HL-60/S4 treated with phorbol 12-myristate 13-acetate at 8.2 ng/mL for 4 days and 3 days (cell line): Measurements from ENCODE around the gene ZFAND5.

Source experiments
- in situ Hi-C: fragments of 300-500 bp; cut with MboI; formaldehyde crosslinking; loops from 2 replicates; pipeline ENCODE4 v1.15.0; 2022; ENCODE audit warnings: low sequenced_read_pairs

The ZFAND5 gene, protein sequence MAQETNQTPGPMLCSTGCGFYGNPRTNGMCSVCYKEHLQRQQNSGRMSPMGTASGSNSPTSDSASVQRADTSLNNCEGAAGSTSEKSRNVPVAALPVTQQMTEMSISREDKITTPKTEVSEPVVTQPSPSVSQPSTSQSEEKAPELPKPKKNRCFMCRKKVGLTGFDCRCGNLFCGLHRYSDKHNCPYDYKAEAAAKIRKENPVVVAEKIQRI

GRCh38 chr9:72364679-72365524 lies at the start of gene ZFAND5:
Gene ZFAND5 (minus strand): TSS chr9:72365208. CDS start chr9:72360778, 4,430 bp downstream.
- in situ Hi-C loops = no loop called here

DNA sequence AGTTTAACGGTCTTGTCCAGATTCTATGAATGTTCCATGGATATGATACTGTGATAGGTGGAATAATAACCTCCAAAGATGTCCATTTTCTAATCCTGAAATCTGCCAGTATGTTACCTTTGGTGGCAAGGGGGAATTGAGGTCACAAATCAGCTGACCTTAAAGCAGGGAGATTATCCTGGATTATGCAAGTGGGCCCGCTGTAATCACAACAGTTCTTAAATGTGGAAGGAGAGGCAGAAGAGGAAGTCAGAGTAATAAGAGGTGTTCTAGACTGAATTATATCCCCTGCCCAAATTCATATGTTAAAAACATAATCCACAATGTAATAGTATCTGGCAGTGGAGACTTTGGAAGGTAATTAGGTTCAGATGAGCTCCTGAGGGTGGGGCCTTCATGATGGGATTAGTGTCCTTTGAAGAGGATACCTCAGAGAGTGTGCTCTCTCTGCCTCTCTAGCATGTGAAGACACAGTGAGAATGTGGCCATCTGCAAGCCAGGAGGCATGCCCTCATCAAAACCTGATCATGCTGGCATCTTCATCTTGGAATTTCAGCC lies 47.6 kb upstream of the ZFAND5 start:
- in situ Hi-C loops = no loop called here

DNA sequence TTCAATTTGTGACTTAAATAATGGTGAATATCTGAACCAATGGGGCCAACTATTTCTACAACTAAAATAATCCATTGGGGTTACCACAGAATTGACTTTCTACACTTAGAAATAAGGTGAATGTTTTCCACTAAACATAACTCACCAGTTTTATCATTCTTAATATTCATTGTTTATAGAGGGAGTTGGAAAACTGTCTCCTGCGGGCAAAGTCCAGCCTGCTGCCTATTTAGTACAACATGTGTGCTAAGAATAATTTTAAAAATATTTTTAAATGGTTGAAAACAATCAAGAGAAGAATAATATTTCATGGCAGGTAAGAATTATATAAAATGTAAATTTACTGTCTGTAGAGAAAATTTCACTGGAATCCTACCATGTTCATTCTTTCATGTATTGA lies 45.2 kb upstream of the ZFAND5 start:
- in situ Hi-C loops = no loop called here

DNA sequence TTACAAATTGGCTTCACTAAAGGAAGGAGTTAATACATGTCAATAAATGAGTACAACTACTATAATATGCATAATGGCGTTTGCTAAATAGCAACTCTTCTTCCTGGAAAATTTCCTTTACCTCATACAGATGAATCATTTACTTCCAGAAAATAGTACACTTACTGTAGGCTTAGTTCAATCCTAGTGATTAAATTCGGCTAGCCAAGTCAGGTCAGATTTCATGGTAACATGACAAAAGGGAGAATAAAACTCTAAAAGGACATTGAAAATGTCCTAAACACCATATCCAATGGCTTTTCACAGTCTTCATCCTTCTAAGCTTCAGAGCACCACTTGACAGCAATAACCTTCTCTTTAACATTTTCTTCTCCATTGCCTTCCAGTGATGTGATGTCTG lies 42.1 kb upstream of the ZFAND5 start:
- in situ Hi-C loops = no loop called here

DNA sequence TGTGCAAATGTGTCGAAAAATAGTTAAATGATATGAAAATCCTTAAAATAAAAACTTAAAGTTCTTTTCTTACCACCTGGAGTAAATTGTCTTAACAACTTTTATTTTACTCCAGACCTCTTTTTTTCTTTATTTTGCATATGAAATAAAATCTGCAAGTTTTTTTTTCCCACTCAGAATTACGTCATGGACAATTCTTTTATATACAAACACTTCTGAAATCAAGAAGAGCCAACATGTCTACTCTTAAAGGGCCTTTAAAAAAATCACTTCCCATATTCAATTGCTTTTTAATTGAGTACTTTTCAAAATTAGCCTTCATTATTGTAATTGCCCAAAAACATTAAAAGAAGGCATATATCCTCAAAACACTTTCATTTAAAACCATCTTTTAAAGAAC lies 37.7 kb upstream of the ZFAND5 start:
- in situ Hi-C loops = no loop called here

DNA sequence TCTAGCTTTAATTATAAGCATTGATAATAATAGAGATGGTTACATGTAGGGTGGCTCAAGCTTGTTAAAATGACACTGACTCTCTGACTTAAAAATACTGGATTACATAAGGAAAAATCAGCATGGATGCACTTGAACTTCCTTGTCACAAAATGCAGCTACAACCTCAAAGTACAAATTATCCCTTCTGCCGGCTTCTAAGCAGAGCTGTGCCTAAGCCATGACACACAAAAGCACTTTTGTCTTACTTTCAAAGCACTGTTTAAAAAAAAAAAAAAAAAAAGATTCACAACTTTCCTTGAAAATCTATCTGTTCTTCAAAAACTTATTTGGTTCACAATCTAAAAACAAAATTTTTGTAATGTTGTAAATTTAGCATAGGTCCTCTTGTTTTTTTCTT lies 36.4 kb upstream of the ZFAND5 start:
- in situ Hi-C loops = no loop called here

DNA sequence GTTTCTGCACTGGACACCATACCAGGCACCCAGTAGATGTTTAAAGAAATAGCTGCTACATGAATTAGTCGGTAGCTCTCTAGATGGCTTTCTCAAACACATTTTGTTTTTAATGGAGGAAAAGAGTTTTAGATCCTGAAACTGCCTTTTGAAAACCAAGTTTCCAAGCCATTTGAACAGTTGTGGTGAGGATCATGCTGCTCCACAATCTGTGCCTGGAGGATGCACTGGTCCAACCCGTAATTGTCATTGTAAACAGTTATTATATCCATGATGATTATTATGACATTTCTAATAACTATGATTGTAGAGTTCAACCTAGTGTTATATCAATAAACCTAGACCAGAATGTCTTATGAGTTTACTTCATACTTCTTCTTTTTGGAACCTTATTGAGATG lies 35.9 kb upstream of the ZFAND5 start:
- in situ Hi-C loops = no loop called here

DNA sequence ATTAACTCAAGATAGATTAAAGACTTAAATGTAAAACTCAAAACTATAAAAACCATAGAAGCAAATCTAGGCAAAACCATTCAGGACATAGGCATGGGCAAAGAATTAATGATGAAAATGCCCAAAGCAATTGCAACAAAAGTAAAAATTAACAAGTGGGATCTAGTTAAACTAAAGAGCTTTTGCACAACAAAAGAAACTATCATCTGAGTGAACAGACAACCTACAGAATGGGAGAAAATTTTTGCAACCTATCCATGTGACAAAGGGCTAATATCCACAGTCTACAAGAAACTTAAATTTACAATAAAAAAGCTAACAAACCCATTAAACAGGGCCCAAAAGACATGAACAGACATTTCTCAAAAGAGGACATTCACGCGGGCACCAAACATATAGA lies 34.4 kb upstream of the ZFAND5 start:
- in situ Hi-C loops = no loop called here

DNA sequence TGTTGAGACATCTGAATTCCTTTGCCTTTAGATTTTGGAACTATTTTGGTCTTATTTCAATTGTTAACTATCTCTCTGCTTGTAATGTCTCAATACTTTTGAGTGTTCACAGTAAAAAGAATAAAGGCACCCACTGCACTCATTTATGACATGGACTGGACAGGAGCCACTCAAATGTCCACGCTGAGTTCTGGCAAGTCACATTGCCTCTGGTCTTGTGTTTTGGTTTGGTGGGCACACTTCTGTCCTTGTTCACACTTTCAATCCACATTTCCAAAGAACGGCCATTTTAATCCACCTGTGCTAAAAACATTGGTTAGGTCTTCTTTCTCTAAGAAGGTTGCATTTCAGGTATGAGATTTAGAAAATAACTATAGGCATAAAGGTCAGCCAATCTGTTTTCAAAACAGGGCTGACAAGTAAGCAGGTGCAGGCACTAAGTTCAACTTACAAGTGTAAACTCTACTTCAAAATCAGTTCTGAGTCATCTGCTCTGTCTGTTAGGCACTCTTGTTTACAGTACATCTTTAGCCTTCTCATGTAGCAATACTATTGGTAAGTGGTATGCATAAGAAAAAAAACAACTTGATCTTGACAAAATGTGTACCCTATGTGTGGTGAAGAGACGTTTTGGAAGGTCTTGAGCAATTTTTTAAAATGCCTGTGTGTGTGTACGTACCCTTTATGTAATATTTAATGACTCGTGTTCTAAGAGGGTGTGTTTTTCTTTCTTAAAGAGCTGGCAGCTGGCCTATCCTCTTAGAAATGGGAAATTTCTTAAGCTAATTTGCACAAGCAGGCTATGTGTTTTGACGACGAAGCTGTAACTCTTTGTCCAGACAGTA lies 31.5 kb upstream of the ZFAND5 start:
- in situ Hi-C loops = no loop called here

GRCh38 chr9:72394066-72394465 lies 29.1 kb upstream of the ZFAND5 start:
- in situ Hi-C loops = no loop called here

- in situ Hi-C loops = no loop called here
Observed at GRCh38 chr9:72390907-72391306, 25.9 kb upstream of the ZFAND5 start.

- in situ Hi-C loops = no loop called here
Observed at GRCh38 chr9:72386186-72386585, 21.2 kb upstream of the ZFAND5 start.

DNA sequence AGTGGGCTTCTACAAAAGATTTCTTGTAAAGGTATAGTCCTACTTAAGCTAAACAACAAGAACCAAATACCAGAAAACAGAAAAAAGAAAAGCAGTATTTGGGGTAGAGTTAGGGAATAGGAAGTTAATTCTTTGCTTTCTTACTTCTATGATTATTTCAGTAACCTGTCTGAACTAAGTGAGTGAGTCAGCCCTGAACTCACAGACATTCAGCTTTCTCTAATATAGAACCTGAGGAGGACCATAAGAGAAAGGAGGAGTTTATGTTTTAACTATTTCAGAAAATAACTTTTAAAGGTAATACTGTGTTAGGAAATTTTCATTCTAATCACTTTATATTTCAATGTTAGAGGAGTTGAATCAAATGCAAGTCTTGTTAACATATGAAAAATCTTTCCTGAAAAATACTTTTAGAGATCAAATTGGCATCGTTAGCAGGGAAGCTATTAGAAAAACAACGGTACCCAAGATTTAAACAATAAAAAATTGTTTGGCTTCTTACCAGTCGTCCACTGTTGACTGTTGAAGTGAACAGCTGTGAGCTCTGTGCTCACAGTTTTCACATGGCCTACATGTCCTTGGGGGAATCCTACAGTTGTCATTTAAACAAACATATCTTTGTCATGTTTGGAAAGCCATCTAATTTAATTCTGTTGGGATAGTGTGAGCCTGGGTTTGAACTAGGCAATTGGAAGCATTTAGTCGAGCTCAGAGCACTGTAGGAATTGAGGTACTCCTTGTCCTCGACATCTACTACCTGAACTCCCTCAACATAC lies 19.9 kb upstream of the ZFAND5 start:
- in situ Hi-C loops = no loop called here

DNA sequence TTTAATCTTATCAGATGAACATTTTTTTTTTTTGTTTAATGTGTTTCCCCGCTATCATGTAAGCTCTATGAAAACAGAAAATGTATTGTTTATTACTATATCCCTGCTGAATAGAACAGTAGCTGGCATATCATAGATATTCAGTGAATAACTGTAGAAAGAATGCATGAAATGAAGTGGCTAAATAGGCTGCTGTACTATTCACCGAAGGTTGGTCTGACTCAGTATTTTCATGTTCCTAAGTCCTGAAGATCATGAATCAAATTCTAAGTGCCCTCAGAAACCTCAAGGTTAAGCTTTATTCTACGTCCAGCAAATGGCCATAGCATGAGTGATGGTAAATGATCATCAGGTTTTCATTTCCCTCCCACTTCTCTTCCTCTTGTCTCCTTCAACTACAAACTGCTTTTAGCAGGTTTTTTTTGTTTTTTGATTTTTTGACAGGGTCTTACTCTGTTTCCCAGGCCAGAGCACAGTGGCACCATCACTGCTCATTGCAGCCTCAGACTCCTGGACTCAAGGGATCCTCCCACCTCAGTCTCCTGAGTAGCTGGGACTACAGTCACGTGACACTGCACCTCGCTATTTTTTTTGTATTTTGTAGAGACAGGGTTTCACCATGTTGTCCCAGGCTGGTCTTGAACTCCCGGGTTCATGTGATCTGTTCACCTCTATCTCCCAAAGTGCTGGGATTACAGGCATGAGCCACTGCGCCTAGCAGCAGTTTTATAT lies 19.1 kb upstream of the ZFAND5 start:
- in situ Hi-C loops = no loop called here

- in situ Hi-C loops = no loop called here
Observed at GRCh38 chr9:72382405-72382804, 17.4 kb upstream of the ZFAND5 start.

DNA sequence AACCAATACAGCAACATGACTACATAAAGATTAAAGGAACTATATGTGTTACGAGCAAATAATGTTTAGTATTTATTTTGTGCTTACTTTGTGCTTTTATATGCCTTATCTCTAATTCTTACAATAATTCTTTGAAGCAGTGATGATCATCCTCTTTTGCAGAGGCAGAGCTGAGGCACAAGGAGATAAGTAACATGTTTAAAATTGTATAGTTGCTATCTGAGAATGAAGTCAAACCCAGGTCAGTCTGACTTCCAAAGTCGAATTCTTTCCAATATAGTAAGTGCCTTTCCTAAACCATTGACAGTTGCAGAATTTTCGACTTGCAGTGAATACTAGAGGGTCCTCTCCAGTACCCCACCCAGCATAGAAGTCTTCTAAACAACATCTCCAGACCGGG lies 12.0 kb upstream of the ZFAND5 start:
- in situ Hi-C loops = no loop called here

GRCh38 chr9:72371151-72371550 lies 6.1 kb upstream of the ZFAND5 start:
- in situ Hi-C loops = no loop called here

DNA sequence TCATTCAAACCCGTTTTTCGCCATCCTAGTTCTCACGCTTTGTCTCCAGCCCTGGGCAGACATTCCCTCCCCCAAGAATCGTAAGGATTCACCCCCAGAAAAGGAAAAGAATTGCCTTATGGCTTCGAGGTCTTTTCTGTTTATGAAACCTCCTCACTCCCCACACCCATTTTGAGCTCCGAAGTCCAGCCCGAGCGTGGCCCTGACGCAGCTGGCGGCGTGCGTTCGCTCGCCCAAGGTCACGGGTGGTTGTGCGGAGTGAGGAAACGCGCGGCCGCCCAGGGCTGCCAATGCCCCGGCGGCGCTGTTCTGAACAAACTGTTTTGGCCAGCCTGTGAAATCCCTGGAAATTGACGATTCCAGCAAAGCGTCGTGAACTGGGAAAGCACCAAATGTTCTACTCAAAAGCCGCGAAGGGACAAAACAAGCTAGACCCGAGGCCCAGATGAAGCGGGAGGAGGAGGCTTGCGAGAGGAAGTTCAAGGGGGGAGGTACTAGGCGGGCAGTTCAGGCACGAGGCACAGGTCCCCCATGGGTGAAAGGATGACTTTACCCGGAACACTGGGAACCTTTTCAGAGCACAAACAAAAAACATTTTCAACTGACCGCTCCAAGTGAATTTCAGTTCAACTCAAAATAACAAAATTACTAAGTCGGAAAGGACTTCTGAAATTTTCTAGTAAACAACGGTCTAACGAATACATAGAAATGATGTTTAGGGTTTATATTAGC lies 683 bp upstream of the ZFAND5 start:
- in situ Hi-C loops = no loop called here
